ENCODE results near the gene FAM184A.

GRCh38 chr6:119037264-119037663 lies 41.2 kb downstream of the FAM184A start:
- TF ChIP-seq CTCF (IDR thresholded peaks at IDR 0.05) (no peak), USF2 (CRISPR knock-in tag; IDR thresholded peaks at IDR 0.05) (no peak), SMAD4 (CRISPR knock-in tag; IDR thresholded peaks at IDR 0.05) (no peak), ZNF232 (CRISPR knock-in tag; IDR thresholded peaks at IDR 0.05) (no peak), SP1 (CRISPR knock-in tag; conservative IDR thresholded peaks at IDR 0.05) (no peak), TCF7 (CRISPR knock-in tag; IDR thresholded peaks at IDR 0.05; ENCODE audit: low read depth) (no peak)

Measured in WTC11 (cell line).